Globus pallidus (tissue), 1 donor: ENCODE measurements around the gene LAIR1.
"Not testable (repeated sequence)": the region's sequence is repeated elsewhere in the genome, so short reads cannot be mapped to it uniquely, and the experiment has no call there.

Source experiments
- DNase-seq: peaks from one replicate; pipeline ENCODE4 v3.0.0-alpha.2; 2015; ENCODE audit warnings: low spot score

Gene LAIR1

GRCh38 chr19:54376610-54377285 lies 12.0 kb upstream of the LAIR1 start:
- no peak for DNase-seq

GRCh38 chr19:54375181-54375938 lies 10.6 kb upstream of the LAIR1 start:
- DNase-seq = not testable (repeated sequence)

GRCh38 chr19:54373781-54374631 lies 9.3 kb upstream of the LAIR1 start:
- no peak for DNase-seq

- DNase-seq = not testable (repeated sequence)
These were observed 6.7 kb upstream of the LAIR1 start for GRCh38 chr19:54371453-54371852.

- DNase-seq = not testable (repeated sequence)
These were observed 5.7 kb upstream of the LAIR1 start for GRCh38 chr19:54370434-54370796.

GRCh38 chr19:54369688-54370433 lies 5.1 kb upstream of the LAIR1 start:
- not testable (repeated sequence) for DNase-seq

GRCh38 chr19:54369082-54369687 lies 4.5 kb upstream of the LAIR1 start:
- DNase-seq = no peak

- DNase-seq = no peak
These were observed 2.1 kb upstream of the LAIR1 start for GRCh38 chr19:54366811-54367210.

GRCh38 chr19:54365798-54366197 lies 1.1 kb upstream of the LAIR1 start:
- not testable (repeated sequence) for DNase-seq

GRCh38 chr19:54361680-54362422 lies 2.9 kb downstream of the LAIR1 start:
- DNase-seq = not testable (repeated sequence)

- not testable (repeated sequence) for DNase-seq
These were observed 5.4 kb downstream of the LAIR1 start for GRCh38 chr19:54359149-54359820.

GRCh38 chr19:54357381-54357780 lies 7.3 kb downstream of the LAIR1 start:
- no peak for DNase-seq

- no peak for DNase-seq
These were observed 8.2 kb downstream of the LAIR1 start for GRCh38 chr19:54356444-54357056.

GRCh38 chr19:54355675-54356074 lies 9.1 kb downstream of the LAIR1 start:
- DNase-seq = no peak

- no peak for DNase-seq
These were observed 10.0 kb downstream of the LAIR1 start for GRCh38 chr19:54354761-54355160.

GRCh38 chr19:54352546-54352945 lies 12.2 kb downstream of the LAIR1 start:
- DNase-seq = no peak

GRCh38 chr19:54352041-54352440 lies 12.7 kb downstream of the LAIR1 start:
- DNase-seq = no peak

- no peak for DNase-seq
These were observed 13.3 kb downstream of the LAIR1 start for GRCh38 chr19:54351474-54351873.

GRCh38 chr19:54345938-54346386 lies 18.8 kb downstream of the LAIR1 start:
- DNase-seq = peak; percentile 50

- DNase-seq = no peak
These were observed 20.9 kb downstream of the LAIR1 start for GRCh38 chr19:54343868-54344267.
